ENCODE measurements around the gene PTPRD.
"Not testable (repeated sequence)": the region's sequence is repeated elsewhere in the genome, so short reads cannot be mapped to it uniquely, and the experiment has no call there.

The PTPRD gene

DNA sequence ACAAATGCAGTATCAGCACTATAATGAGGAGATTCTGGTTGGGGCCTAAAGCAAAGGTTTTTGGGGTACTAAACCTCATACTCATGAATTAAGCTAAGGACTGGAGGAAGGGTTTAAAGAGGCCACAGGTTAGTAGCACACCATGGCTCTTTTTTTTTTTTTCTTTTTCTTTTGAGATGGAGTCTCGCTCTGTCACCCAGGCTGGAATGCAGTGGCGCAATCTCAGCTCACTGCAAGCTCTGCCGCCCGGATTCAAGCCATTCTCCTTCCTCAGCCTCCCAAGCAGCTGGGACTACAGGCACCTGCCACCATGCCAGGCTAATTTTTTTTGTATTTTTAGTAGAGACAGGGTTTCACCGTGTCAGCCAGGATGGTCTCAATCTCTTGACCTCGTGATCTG is 1515.5 kb downstream of the PTPRD start:
- not testable (repeated sequence) for DNase-seq

GRCh38 chr9:9091387-9091786 is 1521.4 kb downstream of the PTPRD start:
- DNase-seq = no peak

GRCh38 chr9:9079473-9079872 is 1533.3 kb downstream of the PTPRD start:
- DNase-seq = no peak

- no peak for DNase-seq
Measured at GRCh38 chr9:9078301-9078700, 1534.5 kb downstream of the PTPRD start.

DNA sequence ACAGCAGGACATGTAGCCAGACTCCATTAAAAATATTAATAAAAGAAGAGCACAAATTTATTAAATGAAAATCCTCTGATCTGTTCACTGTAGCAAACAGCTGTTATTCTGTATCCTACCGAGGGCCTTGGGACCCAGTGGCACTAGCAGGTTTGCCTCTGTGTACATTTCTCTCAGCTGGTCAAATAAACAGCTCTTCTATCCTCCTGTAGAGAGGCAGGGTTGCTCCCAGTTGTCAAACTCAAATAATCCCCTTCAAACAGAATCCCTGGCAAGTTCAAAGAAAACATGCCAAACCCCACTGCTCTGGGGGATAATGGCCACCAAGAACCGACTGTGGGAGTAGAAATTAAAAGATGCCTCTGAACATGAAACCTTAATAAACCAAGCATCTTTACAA is 1551.2 kb downstream of the PTPRD start:
- no peak for DNase-seq

GRCh38 chr9:9054354-9054992 is 1558.3 kb downstream of the PTPRD start:
- no peak for DNase-seq

- no peak for DNase-seq
Measured at GRCh38 chr9:9045572-9045971, 1567.2 kb downstream of the PTPRD start.

- no peak for DNase-seq
Measured at GRCh38 chr9:9045072-9045471, 1567.7 kb downstream of the PTPRD start.

- not testable (repeated sequence) for DNase-seq
Measured at GRCh38 chr9:9043788-9044187, 1569.0 kb downstream of the PTPRD start.

DNA sequence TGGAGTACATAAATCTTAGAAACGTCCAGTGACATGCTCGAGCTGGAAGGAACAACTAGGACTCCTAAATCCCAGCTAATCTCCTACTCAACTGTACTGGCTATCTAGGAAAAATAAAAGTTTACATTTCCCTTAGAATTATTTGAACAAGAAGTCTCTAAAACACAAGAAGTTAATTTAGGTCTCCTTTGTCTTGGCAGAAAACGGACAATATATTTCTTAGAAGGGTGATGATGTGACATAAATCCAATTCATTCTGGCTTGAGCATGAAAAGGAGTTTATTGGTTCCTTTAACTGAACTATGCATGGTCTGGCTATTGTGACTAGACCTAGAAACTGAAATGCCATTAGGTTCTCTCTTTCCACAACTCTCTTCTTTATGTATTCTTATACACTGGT is 1571.0 kb downstream of the PTPRD start:
- DNase-seq = no peak

- no peak for DNase-seq
Measured at GRCh38 chr9:9033022-9033421, 1579.8 kb downstream of the PTPRD start.

- DNase-seq = no peak
Measured at GRCh38 chr9:9016597-9016996, 1596.2 kb downstream of the PTPRD start.

- no peak for DNase-seq
Measured at GRCh38 chr9:9004810-9005209, 1608.0 kb downstream of the PTPRD start.

DNA sequence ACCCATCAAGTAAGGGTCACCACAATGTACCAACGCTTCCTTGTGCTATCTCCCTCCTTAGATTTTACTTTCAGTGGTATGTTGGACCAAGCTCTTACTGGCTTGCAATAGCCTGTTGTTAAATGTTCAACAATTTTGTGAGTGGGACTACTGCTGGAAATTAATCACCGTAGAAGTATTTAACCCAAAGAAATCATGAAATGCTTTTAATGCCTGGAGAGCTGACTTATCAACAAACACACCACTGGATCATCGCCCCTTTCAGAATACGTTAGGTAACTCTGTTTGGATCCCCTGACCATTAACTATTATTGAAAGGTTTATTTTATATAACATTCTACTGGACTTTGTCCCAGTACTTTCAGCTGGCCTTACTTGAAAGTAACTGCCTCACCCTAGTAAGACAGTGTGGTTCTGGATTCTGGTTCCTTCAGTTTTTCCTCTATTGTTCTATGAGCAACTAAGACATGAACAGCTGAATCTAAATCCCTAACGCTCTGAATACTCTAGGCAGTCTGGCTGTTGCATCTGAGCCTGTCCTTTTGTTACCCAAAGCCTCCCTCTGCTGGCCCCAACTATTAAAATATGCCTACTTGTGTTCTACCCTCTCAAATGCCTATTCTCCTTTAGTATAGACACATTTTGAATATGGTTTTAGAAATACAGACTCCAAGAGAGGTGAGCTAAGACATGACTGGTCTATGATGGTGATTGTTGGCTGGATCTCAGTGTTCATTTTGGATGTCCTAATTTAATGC is 1609.8 kb downstream of the PTPRD start:
- DNase-seq = no peak

GRCh38 chr9:8980496-8981013 is 1632.2 kb downstream of the PTPRD start:
- DNase-seq = no peak

DNA sequence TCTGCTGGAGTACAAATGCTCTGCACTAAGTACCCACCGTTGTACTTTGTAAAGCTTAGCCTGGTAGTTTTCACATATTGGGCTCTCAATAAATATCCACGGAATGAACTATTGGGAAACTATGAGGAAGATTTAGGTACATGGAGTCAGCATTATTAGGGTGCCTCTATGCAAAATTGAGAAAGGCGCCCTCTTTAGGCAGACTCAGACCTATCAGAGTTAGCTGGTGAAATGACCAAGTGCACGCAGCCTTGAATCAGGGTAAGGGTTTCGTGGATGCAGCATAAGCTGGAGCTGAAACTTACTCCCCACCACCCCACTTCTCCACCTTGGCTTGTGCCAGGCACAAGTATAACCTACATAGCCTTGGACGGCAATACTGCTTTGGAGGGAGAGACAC is 1634.5 kb downstream of the PTPRD start:
- no peak for DNase-seq

GRCh38 chr9:8968350-8968749 is 1644.5 kb downstream of the PTPRD start:
- not testable (repeated sequence) for DNase-seq

DNA sequence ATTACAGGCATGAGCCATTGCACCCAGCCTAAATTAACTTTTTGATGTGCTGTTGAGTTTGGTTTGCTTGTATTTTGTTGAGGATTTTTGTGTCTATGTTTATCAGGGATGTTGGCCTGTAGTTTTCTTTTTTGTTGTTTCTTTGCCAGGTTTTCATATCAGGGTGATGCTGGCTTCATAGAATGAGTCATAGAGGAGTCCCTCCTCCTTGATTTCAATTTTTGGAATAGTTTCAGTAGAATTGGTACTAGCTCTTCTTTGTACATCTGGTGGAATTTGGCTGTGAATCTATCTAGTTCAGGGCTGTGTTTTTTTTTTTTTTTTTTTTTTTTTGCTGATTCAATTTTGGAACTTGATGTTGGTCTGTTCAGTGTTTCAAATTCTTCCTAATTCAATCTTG is 1648.9 kb downstream of the PTPRD start:
- DNase-seq = no peak

DNA sequence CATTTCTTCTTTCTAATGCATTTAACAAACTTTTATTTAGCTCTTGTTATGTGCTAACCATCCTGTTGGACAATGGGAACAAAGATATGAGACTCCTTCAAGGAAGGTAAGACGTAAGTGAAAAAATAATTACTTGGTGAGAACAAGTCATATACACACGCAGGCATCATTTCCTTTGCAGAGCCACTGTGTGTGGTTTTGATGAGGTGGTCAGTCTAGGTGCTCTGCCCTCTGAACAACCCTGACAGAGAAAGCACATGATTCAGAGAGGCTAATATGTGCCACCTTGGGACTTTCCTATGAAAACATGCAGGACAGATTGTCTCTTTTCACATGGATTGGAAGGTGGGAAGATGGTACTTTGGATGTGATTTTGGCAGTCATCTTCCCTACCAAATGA is 1650.7 kb downstream of the PTPRD start:
- DNase-seq = no peak

DNA sequence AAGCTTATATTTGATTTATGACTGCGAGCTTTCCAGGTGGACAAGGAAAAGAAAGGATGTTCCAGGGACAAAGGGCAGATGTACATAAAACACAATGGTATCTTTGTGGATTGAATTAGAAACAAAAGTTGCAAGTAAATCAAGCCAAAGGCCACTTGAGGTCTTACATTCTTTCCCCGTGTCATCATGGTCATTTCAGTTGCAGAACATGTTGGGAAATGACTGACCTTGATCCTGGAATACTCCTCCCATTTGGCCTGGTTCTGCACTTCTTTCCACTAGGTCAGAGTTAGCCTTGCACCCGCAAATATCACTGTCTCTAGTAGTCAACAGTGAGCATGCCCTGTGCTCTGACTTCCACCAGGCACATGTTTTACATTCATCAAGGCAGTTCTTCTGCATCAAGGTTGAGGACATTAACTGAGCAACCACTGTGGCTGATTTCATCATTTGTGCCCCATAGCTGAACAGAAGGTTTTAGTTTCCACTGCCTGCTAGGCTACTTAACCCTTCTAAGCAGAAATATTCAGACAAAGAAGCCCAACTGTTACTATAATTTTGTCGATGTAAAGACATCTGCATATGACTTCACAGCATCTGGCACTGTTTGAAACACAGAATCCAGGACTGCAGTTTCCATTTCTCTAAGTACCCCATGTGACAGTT is 1651.5 kb downstream of the PTPRD start:
- no peak for DNase-seq

GRCh38 chr9:8960254-8960653 is 1652.5 kb downstream of the PTPRD start:
- no peak for DNase-seq

- DNase-seq = no peak
Measured at GRCh38 chr9:8958358-8958757, 1654.4 kb downstream of the PTPRD start.

DNA sequence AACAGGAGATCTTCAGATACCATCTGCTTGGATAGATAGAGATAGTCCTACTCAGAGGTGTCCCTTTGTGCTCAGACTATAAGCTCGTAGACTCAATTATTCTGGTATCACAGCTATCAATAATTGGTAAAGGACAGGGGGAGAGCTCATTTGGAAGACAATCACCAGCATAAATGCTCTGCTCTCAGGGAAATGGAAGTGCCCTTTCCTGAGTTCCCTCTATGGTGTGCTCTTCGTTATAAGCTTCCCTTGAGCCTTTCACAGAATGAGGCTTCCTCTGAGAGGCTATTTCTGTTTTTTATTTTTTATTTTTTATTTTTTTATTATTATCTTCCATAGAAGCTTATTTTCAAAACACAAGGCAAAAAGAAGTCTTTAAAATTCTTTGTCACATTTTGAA is 1657.5 kb downstream of the PTPRD start:
- DNase-seq = no peak

- no peak for DNase-seq
Measured at GRCh38 chr9:8946461-8946860, 1666.3 kb downstream of the PTPRD start.
